NCI-H1092 treated with DMSO at 0.1 percent for 48 hours (cell line): Measurements from ENCODE around the gene UBE3C.
"Not testable (repeated sequence)": the region's sequence is repeated elsewhere in the genome, so short reads cannot be mapped to it uniquely, and the experiment has no call there.

Experiments
- DNase-seq: peaks from one replicate; lab custom pipeline; 2025; lab: John Stamatoyannopoulos, UW

The UBE3C gene

DNA sequence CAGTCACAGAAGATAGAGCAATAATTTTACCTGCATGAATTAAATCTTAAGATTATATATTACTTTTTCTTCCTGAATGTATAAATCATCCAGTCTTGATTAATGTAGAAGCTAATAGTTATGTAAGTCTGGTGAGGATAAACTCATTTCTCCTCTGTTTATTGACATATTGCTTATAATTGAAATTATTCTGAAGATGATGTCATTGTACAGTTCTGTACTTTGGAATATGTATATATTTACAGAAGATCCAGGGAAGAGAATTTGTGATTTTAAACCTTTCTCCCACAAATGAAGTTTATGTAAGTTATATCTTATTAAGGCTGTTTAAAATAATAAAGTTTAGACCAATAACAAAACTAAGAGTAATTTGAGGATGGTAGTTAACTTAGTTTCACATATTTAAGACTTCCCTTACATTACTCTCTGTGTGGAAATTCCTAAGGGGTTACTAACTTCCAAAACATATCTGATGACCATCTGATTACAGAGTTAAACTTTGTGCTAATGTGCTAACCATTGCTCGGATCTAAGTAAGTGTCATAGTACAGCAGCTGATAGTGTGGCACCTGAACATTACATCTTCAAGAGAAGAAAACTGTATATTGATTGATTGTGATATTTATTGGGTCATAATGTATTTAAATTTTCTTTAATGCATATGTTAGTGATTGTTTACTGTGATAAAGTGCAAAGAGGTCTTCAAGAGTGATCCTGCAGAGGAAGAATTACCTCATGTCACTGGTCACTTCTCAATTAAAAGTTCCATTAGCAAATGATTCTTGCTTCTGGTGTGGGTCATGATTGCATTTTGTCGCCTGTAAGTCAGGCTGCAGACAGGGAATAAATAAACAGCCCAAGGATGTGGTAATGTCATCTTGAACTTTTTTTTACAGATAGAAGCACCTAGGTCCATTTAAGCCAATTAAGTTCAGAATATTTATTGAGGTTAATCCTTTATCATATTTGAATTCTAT, 96.9 kb downstream of the UBE3C start:
- no peak for DNase-seq

DNA sequence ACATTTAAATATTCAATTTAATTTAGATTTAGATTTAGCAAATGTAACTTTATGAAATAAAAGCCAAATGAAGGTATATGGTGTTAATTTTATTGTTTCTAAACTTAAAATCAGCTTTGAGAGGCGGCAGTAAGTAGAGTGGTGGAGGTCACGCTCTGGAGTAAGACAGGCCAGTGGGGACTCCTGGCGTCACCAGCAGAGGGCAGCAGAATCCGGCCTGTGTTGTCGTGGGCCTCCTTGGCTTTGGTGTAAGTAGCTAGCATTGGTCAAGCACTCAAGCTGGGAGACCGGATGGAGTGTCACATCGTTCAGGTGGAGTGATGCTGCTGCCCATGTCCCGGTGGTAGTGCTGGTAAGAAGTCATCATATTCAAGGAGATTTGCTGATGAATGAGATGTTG, 99.4 kb downstream of the UBE3C start:
- DNase-seq = no peak

DNA sequence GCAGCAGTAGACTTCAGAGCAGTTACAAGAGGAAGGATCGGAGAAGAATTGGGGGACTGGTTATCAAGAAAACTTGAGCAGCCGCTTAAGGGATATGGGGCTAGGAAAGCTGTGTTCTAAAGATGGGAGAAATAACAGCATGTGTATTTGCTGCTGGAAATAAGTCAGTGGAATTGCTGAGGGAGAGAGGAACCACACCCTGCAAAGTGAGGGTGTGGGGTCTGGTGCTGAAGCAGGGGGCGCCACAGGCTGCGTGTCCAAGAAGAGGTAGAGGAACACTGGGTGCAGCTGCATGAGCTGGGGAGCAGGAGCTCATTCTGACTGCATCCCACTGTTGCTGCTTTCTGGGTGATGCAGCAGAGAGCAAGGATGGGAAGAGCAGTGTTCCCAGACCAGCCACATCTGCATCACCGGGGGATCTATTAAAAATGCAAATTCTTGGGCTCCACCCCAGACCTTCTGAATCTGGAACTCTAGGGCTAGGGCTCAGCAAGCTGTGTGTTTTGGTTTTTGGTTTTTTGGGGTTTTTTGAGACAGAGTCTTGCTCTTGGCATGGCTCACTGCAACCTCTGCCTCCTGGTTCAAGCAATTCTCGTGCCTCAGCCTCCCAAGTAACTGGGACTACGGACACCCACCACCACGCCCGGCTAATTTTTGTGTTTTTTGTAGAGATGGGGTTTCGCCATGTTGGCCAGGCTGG, 101.0 kb downstream of the UBE3C start:
- no peak for DNase-seq

GRCh38 chr7:157241631-157242030, 102.9 kb downstream of the UBE3C start:
- DNase-seq = no peak

DNA sequence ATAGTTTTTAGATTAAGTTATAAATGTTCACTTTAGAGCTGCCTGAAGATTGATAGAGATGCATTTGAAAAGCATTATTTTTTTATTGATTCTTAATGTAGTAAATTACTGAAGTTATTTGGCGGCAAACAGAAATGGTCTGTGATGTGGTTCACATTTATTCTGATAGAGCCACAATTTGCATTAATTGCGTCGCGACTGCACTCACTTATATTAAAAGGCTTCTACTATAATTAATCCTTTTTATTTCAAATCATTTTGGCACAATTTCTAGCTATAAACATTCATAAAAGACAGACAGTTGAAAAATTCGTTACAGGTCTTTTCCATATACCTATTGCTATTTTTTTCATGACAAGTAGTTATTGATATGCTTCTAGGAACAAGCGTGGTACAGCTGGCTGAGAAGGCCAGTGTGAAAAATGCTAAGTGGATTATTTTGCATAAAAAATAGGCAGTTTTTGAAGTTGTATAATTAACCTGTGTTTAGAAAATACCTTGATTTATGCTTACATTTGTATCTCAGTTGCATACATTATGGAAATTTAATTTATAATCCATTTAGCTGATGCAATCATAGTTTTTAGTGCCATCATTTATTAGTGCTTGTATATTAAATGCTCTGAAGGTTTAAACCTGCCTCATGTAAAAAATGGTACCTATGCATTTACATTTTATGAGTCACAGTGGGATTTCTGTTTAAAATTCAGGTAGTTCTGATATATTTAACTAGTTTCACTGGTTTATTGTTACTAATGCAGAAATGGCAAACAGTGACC, 106.0 kb downstream of the UBE3C start:
- no peak for DNase-seq

DNA sequence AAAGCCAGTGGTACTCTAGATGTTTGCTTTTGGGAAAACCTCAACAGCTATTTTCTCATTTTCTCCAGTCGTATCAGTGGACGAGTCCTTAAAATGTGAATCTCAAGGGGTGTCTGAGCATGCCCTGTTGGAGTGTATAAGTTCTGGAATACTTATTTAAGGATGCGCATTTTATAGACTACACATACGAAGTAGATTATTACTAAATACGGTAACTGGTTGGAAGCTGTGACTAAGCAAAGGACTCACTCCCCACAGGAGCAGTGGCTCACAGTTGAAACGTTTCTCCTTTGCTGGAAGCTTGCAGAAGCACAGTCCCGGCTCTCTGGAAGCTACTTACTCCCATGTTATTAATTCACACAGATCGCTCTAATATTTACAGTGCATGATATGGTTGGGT, 107.3 kb downstream of the UBE3C start:
- DNase-seq = no peak

DNA sequence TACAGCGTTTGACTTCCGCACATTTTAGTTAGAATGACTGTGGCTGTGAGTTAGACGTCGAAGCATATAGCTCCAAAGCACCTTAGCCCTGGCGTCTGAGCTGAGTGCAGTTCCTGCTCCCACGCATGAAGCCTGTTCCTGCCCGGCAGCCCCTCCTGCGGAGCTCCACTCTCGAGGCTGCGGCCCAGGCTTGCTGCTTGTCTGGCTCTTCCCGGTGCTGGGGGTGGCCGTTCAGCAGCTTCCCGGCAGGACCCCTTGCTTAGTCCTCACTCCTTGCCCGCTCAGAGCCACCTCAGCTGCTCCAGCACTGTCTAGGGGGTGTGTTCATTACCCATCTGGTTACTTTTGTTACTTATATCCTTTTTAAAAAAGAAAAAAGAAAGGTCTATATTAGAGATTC, 109.9 kb downstream of the UBE3C start:
- no peak for DNase-seq

- DNase-seq = peak; percentile 35
Observed at GRCh38 chr7:157250605-157251228, 112.0 kb downstream of the UBE3C start.

- DNase-seq = not testable (repeated sequence)
Observed at GRCh38 chr7:157251817-157252216, 113.1 kb downstream of the UBE3C start.

DNA sequence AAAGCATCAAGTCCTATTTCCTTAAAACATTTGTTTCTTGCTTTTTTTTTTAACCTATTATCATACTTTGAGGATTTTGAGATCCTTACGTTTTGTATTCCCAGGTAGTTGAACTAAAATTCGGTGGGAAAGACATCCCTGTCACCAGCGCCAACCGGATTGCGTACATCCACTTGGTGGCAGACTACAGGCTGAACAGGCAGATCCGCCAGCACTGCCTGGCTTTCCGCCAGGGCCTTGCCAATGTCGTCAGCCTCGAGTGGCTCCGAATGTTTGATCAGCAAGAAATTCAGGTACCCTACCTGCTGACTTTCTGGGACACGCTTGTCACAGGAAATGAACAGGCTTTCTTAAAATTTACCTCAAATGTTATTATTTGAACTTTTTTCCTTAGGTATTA, 115.1 kb downstream of the UBE3C start:
- DNase-seq = peak; percentile 87

DNA sequence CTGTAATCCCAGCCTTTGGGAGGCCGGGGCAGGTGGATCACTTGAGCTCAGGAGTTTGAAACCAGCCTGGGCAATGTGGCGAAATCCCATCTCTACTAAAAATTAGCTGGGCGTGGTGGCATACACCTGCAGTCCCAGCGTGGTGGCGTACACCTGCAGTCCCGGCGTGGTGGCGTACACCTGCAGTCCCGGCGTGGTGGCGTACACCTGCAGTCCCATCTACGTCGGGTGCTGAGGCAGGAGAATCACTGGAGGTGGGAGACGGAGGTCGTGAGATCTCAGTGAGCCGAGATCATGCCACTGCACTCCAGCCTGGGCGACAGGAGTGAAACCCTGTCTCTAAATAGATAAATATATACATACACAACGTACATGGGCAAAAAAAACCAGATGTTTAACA, 116.1 kb downstream of the UBE3C start:
- not testable (repeated sequence) for DNase-seq

- no peak for DNase-seq
Observed at GRCh38 chr7:157255201-157255606, 116.5 kb downstream of the UBE3C start.

DNA sequence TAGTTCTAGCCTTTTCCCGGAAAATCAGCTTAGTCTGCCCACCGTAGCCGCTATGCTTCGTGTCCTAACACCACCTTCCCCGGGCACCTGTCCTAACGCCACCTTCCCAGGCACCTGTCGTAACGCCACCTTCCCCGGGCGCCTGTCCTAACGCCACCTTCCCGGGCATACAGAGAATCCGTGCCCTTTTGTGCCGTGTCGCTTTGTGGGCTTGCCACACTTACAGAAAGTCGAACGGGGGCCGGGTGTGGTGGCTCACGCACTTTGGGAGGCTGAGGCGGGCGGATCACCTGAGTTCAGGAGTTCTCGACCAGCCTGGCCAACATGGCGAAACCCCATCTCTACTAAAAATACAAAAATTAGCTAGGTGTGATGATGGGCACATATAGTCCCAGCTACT, 124.4 kb downstream of the UBE3C start:
- DNase-seq = no peak

DNA sequence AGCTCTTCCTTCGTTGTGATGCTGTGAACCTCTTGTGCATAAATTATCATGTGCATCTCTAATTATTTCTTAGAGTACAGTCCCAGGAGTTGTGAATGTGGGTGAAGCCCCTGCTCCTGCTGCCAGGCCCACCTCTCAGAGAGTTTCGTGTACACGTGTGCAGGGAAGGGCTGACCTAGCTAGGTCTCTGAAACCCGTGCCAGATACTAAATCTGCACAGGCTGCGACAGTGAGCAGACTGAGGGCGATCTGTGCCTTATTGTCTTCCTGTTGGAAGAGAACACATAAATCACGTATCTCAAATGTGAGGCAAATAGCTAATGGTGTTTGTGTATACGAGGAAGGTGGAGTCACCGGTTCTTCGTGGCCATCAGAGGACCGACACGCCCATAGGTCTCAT, 126.3 kb downstream of the UBE3C start:
- DNase-seq = no peak

DNA sequence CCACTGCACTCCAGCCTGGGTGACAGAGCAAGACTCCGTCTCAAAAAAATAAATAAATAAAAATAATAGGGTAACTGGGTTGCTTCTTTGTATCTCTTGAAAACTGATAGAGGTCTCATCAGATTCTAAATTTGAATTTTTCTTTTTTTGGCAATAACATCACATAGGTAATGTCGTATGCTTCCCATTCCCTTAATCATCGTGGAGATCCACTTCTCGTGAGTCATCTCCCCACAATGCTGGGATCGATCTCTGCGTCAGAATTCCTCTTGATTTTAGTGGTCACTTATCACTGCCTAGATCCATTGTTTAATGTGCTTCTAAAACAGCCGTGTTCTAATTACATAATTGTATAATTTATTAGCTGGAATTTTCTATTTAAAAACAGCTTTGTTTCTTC, 127.5 kb downstream of the UBE3C start:
- DNase-seq = no peak

DNA sequence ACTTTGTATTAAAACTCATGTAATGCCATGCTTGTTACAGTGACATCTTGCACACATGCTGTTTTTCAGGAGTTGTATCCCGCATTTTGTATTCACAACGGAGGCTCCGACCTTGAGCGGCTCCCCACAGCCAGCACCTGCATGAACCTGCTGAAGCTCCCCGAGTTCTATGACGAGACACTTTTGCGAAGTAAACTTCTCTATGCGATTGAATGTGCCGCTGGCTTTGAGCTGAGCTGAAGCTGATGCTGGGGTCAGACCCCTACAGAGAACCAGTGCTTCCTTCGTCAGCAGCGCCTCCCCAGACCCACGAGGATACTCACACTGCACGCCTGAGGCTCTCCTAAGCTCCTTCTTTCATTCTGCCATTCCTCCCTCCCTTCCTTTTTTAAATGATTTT, 128.8 kb downstream of the UBE3C start:
- no peak for DNase-seq

- DNase-seq = no peak
Observed at GRCh38 chr7:157267956-157268355, 129.2 kb downstream of the UBE3C start.

DNA sequence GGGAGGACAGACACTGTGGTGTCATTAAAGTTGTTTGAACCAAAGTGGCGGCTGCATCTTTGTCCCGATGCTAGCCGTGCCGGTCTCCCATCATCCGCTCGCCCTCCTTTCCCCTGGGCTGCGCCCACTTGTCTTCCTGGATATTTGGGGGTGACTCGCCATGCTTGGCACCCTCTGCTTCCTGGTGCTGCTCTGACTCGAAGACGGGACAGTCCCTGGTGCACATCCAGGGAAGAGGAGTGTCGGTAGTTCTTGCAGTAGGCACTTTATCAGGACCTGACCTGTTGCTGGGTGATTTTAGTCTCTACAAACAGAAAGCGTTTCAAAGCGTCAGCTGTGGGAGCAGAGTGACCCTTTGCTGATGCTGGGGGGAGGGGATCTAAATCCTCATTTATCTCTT, 129.8 kb downstream of the UBE3C start:
- no peak for DNase-seq

DNA sequence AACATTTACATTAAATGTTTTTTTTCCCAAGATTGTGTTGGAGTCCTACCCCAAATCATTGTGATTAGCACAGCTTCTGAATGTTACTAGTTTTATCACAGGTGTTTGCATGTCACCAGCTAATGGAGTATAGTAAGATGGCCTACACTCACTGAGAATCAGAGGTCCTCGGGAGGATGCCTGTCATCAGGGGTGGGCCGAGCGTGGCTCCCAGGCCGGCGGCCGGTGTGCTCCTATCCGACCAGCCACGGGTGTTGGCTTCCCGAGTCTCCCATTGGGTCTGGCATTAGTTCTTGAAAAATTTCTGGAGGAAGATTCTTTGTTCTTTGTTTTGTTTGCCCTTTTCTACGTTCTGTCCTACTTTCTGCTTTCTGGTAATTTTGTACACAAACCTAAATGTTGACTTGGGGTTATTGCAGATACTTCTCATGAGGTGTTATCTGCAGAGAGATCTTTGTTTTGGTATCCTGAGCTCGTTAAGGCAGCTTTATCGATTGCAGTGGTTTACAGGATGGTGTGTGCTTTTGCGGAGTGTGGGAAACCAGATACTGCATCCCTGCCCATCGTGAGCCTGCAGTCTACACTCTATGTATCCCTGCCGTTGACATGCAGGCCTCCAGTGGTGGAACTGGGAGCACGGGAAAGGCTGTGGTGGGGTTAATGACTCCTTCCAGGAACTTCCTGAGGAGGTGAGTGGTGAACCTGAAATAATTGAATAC, 130.8 kb downstream of the UBE3C start:
- DNase-seq = no peak

DNA sequence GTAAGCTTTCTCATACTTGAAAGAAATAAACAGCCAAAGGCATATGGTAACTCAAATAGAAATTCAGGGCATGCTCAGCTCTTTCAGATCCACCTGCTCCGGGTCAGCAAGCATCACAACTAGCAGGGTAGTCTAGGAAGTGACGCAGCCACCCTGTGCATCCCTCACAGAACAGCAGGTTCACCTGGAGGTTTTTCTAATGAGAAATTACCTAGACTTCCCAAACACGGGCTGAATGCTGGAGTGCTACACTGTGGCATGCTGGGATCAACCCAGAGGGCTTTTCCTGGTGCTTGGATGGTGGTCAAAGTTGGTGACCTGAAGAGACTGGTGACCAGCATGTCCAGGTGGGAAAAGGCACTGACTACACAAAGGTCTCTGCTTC, 131.3 kb downstream of the UBE3C start:
- no peak for DNase-seq

GRCh38 chr7:157271315-157271990, 132.7 kb downstream of the UBE3C start:
- DNase-seq = peak; percentile 26
